LNCaP clone FGC (cell line): ENCODE data around the gene SNCB.
A peak's percentile ranks its signal among the peaks of the same experiment; 100 is the strongest.
"Not testable (repeated sequence)": the region's sequence is repeated elsewhere in the genome, so short reads cannot be mapped to it uniquely, and the experiment has no call there.

ENCODE experiments used
- DNase-seq: peaks from one replicate; pipeline ENCODE4 v3.0.0-alpha.2; 2011; ENCODE audit warnings: low read depth
- H3K4me3 ChIP-seq: 2 replicates; pipeline ENCODE4 v1.5.1; 2011; ENCODE audit warnings: mild to moderate bottlenecking, low read depth, low read length, control low read depth
- TF ChIP-seq, protein P1 (sequence below): IDR thresholded peaks from 2 replicates; pipeline ENCODE4 v1.5.1; 2012; ENCODE audit warnings: mild to moderate bottlenecking; ENCODE audit not compliant: control insufficient read depth, insufficient read depth; ENCODE audit errors: extremely low read depth

The SNCB gene

DNA sequence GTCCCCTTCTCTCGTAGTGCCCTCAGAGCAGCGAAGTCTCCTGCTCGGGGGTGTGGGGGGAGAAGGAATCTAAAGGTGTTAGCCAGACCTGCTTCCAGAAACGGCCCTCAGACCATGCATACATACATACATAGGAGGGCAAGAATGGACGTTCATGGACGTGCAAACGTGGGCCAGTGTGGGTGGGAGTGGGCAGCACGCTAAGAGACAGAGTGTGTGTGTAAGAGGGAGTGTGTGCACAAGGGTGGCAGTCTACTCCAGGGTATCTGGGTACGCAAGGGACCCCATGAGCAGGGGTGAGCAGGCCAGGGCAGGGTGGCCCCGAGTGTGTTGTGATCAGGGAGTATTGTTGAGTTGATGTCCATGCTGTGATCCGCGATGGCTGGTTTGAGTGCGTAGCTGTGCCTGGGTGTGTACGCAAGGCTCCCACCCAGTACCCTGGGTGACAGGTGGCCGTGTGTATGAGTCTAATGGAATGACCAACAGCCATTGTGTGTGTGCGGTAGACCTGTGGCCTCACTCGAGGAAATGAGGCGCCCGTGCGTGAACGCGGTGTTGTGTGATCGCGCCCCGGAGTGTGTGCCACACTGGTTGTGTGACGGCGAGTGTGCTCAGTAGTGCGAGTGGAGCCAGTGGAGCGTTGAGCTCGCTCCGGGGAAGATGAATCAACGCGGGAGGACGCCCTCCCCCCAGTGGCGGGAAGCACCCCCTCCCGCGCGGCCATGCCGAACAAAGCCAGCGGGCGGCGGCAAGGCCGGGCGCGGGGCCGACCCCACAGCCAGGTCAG lies 21.2 kb downstream of the SNCB start:
- peak overlapping the region; percentile 56 for H3K4me3 ChIP-seq
- DNase-seq, result no peak
- TF ChIP-seq, protein P1, sequence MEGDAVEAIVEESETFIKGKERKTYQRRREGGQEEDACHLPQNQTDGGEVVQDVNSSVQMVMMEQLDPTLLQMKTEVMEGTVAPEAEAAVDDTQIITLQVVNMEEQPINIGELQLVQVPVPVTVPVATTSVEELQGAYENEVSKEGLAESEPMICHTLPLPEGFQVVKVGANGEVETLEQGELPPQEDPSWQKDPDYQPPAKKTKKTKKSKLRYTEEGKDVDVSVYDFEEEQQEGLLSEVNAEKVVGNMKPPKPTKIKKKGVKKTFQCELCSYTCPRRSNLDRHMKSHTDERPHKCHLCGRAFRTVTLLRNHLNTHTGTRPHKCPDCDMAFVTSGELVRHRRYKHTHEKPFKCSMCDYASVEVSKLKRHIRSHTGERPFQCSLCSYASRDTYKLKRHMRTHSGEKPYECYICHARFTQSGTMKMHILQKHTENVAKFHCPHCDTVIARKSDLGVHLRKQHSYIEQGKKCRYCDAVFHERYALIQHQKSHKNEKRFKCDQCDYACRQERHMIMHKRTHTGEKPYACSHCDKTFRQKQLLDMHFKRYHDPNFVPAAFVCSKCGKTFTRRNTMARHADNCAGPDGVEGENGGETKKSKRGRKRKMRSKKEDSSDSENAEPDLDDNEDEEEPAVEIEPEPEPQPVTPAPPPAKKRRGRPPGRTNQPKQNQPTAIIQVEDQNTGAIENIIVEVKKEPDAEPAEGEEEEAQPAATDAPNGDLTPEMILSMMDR, result no peak

DNA sequence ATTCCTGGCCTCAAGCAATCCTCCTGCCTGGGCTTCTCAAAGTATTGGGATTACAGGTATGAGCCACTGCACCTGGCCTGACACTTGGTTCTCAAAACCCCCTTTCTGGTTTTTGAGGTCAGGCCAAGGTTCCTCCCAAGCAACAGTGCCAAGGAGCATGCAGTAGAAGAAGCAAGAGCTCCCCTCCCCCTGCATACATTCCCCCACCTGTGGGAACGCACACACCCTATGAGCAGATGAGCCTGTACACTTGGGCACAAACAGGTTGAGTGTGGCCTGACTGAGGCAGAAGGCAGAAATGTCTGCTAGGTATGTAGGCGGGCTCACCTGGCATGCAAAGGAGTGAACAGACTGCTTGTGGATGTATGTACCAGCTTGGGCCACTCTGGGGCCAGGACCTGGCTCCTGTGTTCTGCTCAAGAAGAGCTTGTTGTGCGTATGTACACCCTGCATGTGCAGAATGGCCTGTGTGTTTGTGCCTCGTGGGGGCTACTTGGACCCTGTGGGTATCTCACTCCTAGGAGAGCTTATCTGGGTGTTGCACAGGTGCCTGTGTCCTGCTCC lies 22.1 kb downstream of the SNCB start:
- no peak overlapping the region for H3K4me3 ChIP-seq
- TF ChIP-seq, protein P1, result no peak
- DNase-seq, result no peak

- no peak for DNase-seq
- no peak overlapping the region for H3K4me3 ChIP-seq
- TF ChIP-seq, protein P1, result no peak
Observed at GRCh38 chr5:176606875-176607274, 23.5 kb downstream of the SNCB start.

GRCh38 chr5:176606032-176606431 lies 24.3 kb downstream of the SNCB start:
- H3K4me3 ChIP-seq, result no peak overlapping the region
- TF ChIP-seq, protein P1, result no peak

GRCh38 chr5:176603091-176603490 lies 27.2 kb downstream of the SNCB start:
- no peak overlapping the region for H3K4me3 ChIP-seq
- TF ChIP-seq, protein P1, result no peak
- DNase-seq, result no peak

More at GRCh38 chr5:176606032-176606431, 24.3 kb downstream of the SNCB start:
- DNase-seq, result no peak

- TF ChIP-seq, protein P1, result no peak
- H3K4me3 ChIP-seq, result no peak overlapping the region
- no peak for DNase-seq
Observed at GRCh38 chr5:176601901-176602482, 28.3 kb downstream of the SNCB start.

- H3K4me3 ChIP-seq, DNase-seq: not testable (repeated sequence)
Observed at GRCh38 chr5:176599749-176600430, 30.4 kb downstream of the SNCB start.
